ENCODE data around the gene GIGYF2. TPM values are rescaled to one million over a fixed set of nuclear protein-coding genes. Genes with fewer than 3 reads are reported as not detected.
A peak's percentile ranks its signal among the peaks of the same experiment; 100 is the strongest.

The GIGYF2 gene
- total RNA-seq, 1 donor, result 57.2 TPM

DNA sequence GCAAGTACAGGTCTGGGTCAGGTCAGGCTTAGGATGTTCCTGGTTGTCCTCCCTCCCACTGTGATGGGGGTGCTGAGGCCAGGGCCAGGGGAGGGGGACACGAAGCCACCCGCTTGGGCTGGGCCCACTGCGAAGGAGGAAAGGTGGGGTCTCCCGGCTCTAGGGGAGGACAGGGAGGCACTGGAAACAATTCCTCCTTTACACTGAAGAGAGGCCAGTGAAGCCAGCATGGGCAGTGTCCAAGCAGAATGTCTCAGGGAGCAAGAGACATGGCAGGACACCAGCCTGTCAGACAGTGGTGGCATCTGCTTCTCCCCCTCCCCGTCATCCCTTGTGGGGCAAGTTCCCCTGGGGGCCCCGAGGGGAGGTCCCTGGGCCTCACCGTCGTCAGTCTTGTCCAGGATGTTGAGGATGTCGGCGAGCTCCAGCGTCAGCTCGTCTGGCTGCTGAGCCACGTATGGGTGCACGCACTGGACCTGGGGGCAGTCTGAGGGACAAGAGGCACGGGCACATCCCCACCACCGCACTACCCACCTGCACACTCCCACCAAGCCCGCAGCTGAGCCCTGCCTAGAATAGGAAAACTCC lies 183.7 kb downstream of the GIGYF2 start:
- TF ChIP-seq CTCF (IDR thresholded peaks at IDR 0.05; ENCODE audit: extremely low read depth, low read depth, low read length), result no peak
- H3K9me3 ChIP-seq (ENCODE audit: low read depth, low read length), result no peaks in the 10 kb centered on the region
- H3K27ac ChIP-seq (ENCODE audit: low read depth, low read length), result no peak overlapping the region
- no peaks in the 10 kb centered on the region for H4K20me1 ChIP-seq (ENCODE audit: insufficient read depth, low read length)
- no peaks in the 10 kb centered on the region for H3K4me1 ChIP-seq (ENCODE audit: insufficient read depth, low read length)
- H3K4me3 ChIP-seq (ENCODE audit: insufficient read depth, low read length), result no peak overlapping the region
- H3K27me3 ChIP-seq (ENCODE audit: insufficient read depth, low read length), result no peaks in the 10 kb centered on the region
- DNase-seq (ENCODE audit: insufficient read length, low spot score, missing footprints), result peak; percentile 77
- no peaks in the 10 kb centered on the region for H3K36me3 ChIP-seq (ENCODE audit: insufficient read depth, low read length)
- H3K4me2 ChIP-seq (ENCODE audit: insufficient read depth, low read length), result no peak overlapping the region
- H2AFZ ChIP-seq (ENCODE audit: low read length), result no peak overlapping the region
- no peaks in the 10 kb centered on the region for H3K79me2 ChIP-seq (ENCODE audit: insufficient read depth, low read length)

DNA sequence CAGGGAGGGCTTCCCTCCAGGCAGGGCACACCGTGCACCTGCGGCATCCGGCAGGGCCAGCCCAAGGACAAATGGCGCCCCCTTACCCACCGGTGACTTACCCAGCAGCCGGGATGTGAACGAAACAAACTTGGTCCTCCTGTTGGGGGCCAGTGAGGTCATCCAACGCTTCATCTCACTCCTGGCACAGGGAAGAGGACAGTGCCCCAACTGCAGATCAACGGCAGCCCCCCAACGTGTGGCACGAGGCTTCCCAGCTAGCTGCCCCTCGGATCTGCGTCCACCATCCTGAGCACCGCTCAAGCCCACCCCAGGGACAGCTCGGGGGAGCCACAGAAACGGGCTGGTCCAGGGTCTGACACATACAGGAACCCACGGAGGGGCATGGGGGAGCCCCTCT lies 185.0 kb downstream of the GIGYF2 start:
- Histone ChIP-seq H3K79me2 (ENCODE audit: insufficient read depth, low read length) (no peaks in the 10 kb centered on the region), H3K36me3 (ENCODE audit: insufficient read depth, low read length) (no peaks in the 10 kb centered on the region), H3K4me3 (ENCODE audit: insufficient read depth, low read length) (no peak overlapping the region), H2AFZ (ENCODE audit: low read length) (no peak overlapping the region), H3K27ac (ENCODE audit: low read depth, low read length) (no peak overlapping the region), H3K9me3 (ENCODE audit: low read depth, low read length) (no peaks in the 10 kb centered on the region), H3K27me3 (ENCODE audit: insufficient read depth, low read length) (no peaks in the 10 kb centered on the region), H3K4me2 (ENCODE audit: insufficient read depth, low read length) (no peak overlapping the region), H4K20me1 (ENCODE audit: insufficient read depth, low read length) (no peaks in the 10 kb centered on the region), H3K4me1 (ENCODE audit: insufficient read depth, low read length) (no peaks in the 10 kb centered on the region)
- peak; percentile 38 for DNase-seq (ENCODE audit: insufficient read length, low spot score, missing footprints)
- TF ChIP-seq CTCF (IDR thresholded peaks at IDR 0.05; ENCODE audit: extremely low read depth, low read depth, low read length), result no peak

- H3K4me2 ChIP-seq (ENCODE audit: insufficient read depth, low read length), result no peak overlapping the region
- H2AFZ ChIP-seq (ENCODE audit: low read length), result no peak overlapping the region
- no peaks in the 10 kb centered on the region for H3K4me1 ChIP-seq (ENCODE audit: insufficient read depth, low read length)
- no peaks in the 10 kb centered on the region for H3K9me3 ChIP-seq (ENCODE audit: low read depth, low read length)
- no peak overlapping the region for H3K4me3 ChIP-seq (ENCODE audit: insufficient read depth, low read length)
- no peaks in the 10 kb centered on the region for H3K79me2 ChIP-seq (ENCODE audit: insufficient read depth, low read length)
- no peak overlapping the region for H3K27ac ChIP-seq (ENCODE audit: low read depth, low read length)
- no peaks in the 10 kb centered on the region for H3K27me3 ChIP-seq (ENCODE audit: insufficient read depth, low read length)
- H3K36me3 ChIP-seq (ENCODE audit: insufficient read depth, low read length), result no peaks in the 10 kb centered on the region
- no peak for TF ChIP-seq CTCF (IDR thresholded peaks at IDR 0.05; ENCODE audit: extremely low read depth, low read depth, low read length)
- DNase-seq (ENCODE audit: insufficient read length, low spot score, missing footprints), result peak; percentile 63
- H4K20me1 ChIP-seq (ENCODE audit: insufficient read depth, low read length), result no peaks in the 10 kb centered on the region
Observed at GRCh38 chr2:232882505-232883115, 185.5 kb downstream of the GIGYF2 start.

- Histone ChIP-seq H3K27ac (ENCODE audit: low read depth, low read length) (no peak overlapping the region), H4K20me1 (ENCODE audit: insufficient read depth, low read length) (no peaks in the 10 kb centered on the region), H3K79me2 (ENCODE audit: insufficient read depth, low read length) (no peaks in the 10 kb centered on the region), H3K4me3 (ENCODE audit: insufficient read depth, low read length) (no peak overlapping the region), H3K36me3 (ENCODE audit: insufficient read depth, low read length) (no peaks in the 10 kb centered on the region), H2AFZ (ENCODE audit: low read length) (no peak overlapping the region), H3K9me3 (ENCODE audit: low read depth, low read length) (no peaks in the 10 kb centered on the region), H3K27me3 (ENCODE audit: insufficient read depth, low read length) (no peaks in the 10 kb centered on the region), H3K4me2 (ENCODE audit: insufficient read depth, low read length) (no peak overlapping the region), H3K4me1 (ENCODE audit: insufficient read depth, low read length) (no peaks in the 10 kb centered on the region)
- DNase-seq (ENCODE audit: insufficient read length, low spot score, missing footprints), result peak; percentile 71
- TF ChIP-seq CTCF (IDR thresholded peaks at IDR 0.05; ENCODE audit: extremely low read depth, low read depth, low read length), result no peak
Observed at GRCh38 chr2:232883116-232883721, 186.1 kb downstream of the GIGYF2 start.

All from osteoblast (primary cell).